Breast epithelium (tissue), 3 donors: ENCODE measurements around the gene PFKL.

Experiments
- POLR2A ChIP-seq: fragments of 450-650 bp; IDR thresholded peaks from one replicate; pipeline ENCODE4 v1.6.1; 2016; ENCODE audit warnings: antibody characterized with exemption, mild to moderate bottlenecking, moderate library complexity
- POLR2AphosphoS5 ChIP-seq, 3 donors: sonication (generic); formaldehyde crosslinking; IDR thresholded peaks; one replicate each; pipeline ENCODE4 v1.6.1; 2017; ENCODE audit warnings: antibody characterized with exemption in 3 of 3
- TF ChIP-seq, protein P1 (sequence below), 3 donors: fragments of 450-650 bp; IDR thresholded peaks; one replicate each; pipeline ENCODE4 v1.5.1; 2016 to 2017; ENCODE audit warnings: antibody characterized with exemption in 3 of 3, mild to moderate bottlenecking in 3 of 3, moderate library complexity in 3 of 3

DNA sequence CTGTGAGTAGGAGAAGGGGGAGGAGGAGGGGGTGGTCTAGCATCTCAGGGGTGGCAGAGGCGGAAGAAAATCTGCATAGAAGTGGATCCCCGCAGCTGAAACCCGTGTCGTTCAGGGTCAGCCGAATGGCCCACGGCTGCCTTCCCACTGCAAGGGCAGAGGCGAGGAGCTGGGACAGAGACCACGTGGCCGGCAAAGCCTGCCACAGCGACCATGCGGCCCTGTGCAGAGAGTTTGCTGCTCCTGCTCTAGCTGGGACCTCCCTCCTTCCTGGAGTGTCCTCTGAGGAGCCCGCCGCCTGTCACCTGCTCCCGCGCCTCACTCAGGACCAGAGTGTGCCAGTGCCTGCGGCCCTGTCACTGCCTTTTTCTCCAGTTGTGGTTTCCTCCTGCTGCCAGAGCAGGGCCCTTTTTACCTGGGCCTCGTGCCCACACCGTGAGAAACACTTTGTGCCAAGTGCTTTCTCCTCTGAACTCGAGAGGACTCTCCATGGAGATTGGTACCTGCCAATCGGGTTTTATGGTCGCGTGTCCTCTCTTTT lies 48.1 kb downstream of the PFKL start:
- TF ChIP-seq, protein P1, sequence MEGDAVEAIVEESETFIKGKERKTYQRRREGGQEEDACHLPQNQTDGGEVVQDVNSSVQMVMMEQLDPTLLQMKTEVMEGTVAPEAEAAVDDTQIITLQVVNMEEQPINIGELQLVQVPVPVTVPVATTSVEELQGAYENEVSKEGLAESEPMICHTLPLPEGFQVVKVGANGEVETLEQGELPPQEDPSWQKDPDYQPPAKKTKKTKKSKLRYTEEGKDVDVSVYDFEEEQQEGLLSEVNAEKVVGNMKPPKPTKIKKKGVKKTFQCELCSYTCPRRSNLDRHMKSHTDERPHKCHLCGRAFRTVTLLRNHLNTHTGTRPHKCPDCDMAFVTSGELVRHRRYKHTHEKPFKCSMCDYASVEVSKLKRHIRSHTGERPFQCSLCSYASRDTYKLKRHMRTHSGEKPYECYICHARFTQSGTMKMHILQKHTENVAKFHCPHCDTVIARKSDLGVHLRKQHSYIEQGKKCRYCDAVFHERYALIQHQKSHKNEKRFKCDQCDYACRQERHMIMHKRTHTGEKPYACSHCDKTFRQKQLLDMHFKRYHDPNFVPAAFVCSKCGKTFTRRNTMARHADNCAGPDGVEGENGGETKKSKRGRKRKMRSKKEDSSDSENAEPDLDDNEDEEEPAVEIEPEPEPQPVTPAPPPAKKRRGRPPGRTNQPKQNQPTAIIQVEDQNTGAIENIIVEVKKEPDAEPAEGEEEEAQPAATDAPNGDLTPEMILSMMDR (IDR thresholded peaks at IDR 0.05): no peak
- no peak for TF ChIP-seq POLR2A
- peak in 1 of 3 donors; percentile 47 for TF ChIP-seq POLR2AphosphoS5 (IDR thresholded peaks at IDR 0.05)
